SK-MEL-5 (cell line): ENCODE results near the gene C1orf185. TPM values are rescaled to one million over a fixed set of nuclear protein-coding genes. Genes with fewer than 3 reads are reported as not detected.

Experiments
- DNase-seq: peaks from one replicate; pipeline ENCODE4 v3.0.0-alpha.2; 2016; ENCODE audit warnings: low read depth, low spot score
- in situ Hi-C: cut with HindIII; loops from 2 replicates; pipeline ENCODE4 v1.10.0; 2016; ENCODE audit warnings: low sequenced_read_pairs, high pct_unique_total_duplicates, low pct_unique_long_range_greater_than_20kb
- polyA plus RNA-seq, 2 experiments: library from polyadenylated mRNA; depleted of rRNA; stranded (reverse); fragments of >200 nt; gene quantifications; 2 replicates each; pipeline ENCODE4 v1.2.3, GENCODE V29; 2015
- total RNA-seq: library from RNA; depleted of rRNA; stranded (reverse); fragments of >200 nt; shearing (Covaris generic); gene quantifications from 2 replicates; pipeline ENCODE4 v1.2.3, GENCODE V29; 2014; rRNA removed

Gene C1orf185
- not detected in 2 replicates for total RNA-seq
- polyA plus RNA-seq (2015; cell fraction: cytosol; rRNA removed) = not detected in 2 replicates
- polyA plus RNA-seq (2015; cell fraction: nucleus; rRNA removed) = not detected in 2 replicates

DNA sequence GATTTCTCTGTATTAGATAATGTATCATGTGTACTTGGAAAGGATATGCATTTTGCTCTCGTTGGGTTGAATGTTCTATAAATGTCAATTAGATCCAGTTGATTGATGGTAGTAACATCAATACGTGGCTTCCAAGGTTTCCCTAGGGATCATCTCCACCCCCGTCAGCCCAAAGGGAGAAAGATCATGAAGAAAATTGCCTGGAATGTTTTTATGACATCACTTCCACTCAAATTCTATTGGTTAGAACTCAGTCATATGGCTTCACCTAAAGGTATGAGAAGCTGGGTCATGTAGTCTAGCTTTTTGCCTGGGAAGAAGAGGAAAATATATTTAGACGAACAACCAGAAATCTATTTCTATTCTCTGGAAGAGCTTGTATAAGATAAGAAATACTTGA lies at the start of gene C1orf185:
TSS of gene C1orf185 (plus strand) at position 253 of the 400 bp plus-strand sequence. CDS start at position 259, 6 bp downstream.
- in situ Hi-C loops = no loop called here
- peak; percentile 22 for DNase-seq

- in situ Hi-C loops = no loop called here
- peak; percentile 60 for DNase-seq
Measured at GRCh38 chr1:51058858-51059257, 43.2 kb upstream of the C1orf185 start.

DNA sequence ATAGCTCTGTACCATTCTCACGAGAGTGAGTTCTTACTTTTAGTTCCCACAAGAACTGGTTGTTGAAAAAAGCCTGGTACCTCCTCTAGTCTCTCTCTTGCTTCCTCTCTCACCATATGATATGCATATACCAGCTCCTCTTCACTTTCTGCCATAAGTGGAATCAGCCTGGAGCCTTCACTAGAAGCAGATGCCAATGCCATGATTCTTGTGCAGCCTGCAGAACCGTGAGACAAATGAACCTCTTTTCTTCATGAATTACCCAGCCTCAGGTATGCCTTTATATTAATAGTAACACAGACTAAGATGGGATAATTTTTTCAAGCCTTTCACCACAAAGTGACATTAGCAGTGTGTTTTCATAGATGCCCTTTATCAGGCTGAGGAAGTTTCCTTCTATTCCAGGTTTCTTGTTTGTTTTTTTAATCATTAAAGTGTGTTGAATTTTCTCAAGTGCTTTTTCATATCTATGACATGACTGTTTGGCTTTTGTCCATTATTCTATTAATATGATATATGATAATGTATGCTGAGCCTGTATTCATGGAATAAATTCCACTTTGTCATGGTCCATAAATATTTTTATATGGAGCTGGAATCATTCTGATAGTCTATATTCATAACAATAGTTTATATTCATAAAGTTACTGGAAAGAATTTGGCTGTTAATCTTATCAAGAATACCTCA lies 40.7 kb upstream of the C1orf185 start:
- in situ Hi-C loops = no loop called here
- DNase-seq = no peak

DNA sequence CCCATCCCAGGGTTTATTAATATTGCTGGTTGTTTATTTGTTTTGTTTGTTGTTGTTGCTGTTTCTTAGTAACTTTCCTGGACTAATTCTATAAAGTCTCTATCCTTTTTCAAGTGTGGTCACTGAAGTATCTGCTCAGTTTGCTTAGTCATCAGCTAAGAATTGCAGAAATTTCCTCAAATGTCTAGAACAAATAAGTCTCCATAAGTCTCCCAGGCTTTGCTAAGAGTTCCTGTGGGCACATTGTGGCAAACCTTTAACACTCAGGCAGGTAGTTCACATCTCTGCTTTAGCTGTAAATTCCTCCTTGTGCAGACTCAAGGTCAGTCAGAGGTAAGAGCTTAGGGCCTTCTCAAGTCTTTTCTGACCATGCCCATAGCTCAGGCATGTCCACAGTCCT lies 38.9 kb upstream of the C1orf185 start:
- DNase-seq = no peak
- in situ Hi-C loops = no loop called here

DNA sequence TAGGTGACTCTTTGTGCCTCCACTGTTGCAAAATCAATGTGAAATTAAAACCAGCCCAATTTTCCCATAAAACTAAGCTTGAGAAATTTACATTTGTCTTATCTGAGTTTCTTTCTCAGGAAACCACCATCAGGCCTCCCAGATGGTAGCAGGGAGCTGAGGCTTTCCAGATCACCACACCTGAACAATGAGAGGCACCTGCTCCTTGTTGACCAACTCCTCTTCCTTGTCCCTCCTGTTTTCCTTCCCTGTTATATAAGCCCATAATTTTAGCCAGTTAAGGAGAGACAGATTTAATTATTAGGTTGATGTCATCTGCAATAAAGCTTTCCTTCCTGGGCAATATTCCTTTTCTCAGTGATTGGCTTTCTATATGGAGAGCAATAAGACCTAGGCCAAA lies 32.0 kb upstream of the C1orf185 start:
- DNase-seq = no peak
- in situ Hi-C loops = no loop called here

DNA sequence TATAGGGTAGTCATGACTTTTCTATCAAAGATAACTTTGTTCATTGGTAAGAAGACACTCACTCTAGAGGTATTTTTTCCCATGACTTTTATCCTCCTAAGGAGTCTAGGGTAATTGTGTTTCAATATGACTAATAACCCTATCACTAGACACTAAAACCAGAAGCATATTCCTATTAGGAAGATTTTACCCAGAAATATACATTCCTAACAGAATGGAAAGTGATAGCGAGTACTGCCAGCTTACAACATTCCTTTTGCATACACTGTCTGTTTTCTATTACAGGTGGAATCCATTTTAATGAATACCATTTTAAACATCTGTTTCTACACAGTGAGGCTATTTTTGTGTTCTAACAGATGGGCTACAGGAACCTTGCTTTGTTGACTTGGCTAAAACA lies 31.4 kb upstream of the C1orf185 start:
- in situ Hi-C loops = no loop called here
- no peak for DNase-seq

DNA sequence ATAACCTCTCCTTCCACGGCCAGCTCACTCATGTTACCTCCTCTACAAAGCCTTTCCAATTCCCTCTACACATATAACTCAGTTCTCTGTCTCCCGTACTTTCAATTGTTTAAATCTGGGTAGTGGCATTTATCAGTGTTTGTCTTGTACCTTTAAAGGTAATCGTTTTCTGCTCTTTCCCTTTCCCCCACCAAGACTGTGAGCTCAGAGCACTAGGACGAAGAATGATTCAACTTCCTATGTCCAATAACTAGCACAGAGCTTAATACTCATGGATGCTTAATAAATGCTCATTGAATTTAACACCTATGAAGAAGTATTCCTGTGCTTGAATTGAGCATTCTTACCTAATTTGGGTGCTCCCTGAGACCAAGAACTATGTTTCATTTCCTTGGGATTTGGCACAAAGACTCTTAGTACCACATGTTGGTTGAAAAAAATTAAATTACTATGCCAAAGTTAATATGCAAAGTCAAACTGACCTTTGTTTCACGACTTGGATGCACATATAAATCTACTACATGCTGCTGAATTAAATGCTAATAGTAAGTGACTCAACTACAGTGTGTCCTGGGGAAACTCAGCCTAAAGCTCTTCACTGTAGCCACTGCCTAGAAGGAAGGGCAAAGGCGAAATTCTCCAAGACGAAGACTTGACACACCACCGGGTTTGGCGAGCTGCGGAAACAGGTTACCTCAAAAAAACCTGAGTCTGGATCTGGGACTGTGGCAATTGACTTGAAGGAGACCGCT lies 30.6 kb upstream of the C1orf185 start:
- no peak for DNase-seq
- in situ Hi-C loops = no loop called here

- in situ Hi-C loops = no loop called here
- DNase-seq = no peak
Measured at GRCh38 chr1:51072043-51072439, 30.0 kb upstream of the C1orf185 start.

GRCh38 chr1:51072651-51073050 lies 29.4 kb upstream of the C1orf185 start:
- in situ Hi-C loops = no loop called here
- DNase-seq = no peak

GRCh38 chr1:51073456-51073855 lies 28.6 kb upstream of the C1orf185 start:
- no peak for DNase-seq
- in situ Hi-C loops = no loop called here

GRCh38 chr1:51086496-51087271 lies 15.3 kb upstream of the C1orf185 start:
- in situ Hi-C loops = no loop called here
- peak; percentile 13 for DNase-seq

- in situ Hi-C loops = no loop called here
- peak; percentile 36 for DNase-seq
Measured at GRCh38 chr1:51088474-51088873, 13.6 kb upstream of the C1orf185 start.

DNA sequence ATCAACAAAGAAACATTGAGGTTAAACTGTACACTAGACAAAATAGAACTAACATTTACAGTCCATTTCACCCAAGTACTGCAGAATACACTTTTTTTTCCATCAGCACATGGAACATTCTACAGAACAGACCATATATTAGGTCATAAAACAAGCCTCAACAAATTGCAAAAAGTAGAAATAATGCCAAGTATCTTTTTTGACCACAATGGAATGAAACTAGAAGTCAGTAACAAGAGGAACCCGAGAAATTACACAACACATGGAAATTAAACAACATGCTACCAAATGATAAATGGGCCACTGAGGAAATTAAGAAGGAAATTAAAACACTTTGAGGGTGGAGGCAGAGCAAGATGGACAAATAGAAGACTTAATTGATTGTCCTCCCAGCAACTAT lies 8.4 kb upstream of the C1orf185 start:
- in situ Hi-C loops = no loop called here
- DNase-seq = no peak

GRCh38 chr1:51097171-51097570 lies 4.9 kb upstream of the C1orf185 start:
- in situ Hi-C loops = no loop called here
- no peak for DNase-seq

GRCh38 chr1:51100264-51100880 lies 1.7 kb upstream of the C1orf185 start:
- no peak for DNase-seq
- in situ Hi-C loops = no loop called here

GRCh38 chr1:51114137-51114536 lies 12.1 kb downstream of the C1orf185 start:
- in situ Hi-C loops = no loop called here
- DNase-seq = no peak

DNA sequence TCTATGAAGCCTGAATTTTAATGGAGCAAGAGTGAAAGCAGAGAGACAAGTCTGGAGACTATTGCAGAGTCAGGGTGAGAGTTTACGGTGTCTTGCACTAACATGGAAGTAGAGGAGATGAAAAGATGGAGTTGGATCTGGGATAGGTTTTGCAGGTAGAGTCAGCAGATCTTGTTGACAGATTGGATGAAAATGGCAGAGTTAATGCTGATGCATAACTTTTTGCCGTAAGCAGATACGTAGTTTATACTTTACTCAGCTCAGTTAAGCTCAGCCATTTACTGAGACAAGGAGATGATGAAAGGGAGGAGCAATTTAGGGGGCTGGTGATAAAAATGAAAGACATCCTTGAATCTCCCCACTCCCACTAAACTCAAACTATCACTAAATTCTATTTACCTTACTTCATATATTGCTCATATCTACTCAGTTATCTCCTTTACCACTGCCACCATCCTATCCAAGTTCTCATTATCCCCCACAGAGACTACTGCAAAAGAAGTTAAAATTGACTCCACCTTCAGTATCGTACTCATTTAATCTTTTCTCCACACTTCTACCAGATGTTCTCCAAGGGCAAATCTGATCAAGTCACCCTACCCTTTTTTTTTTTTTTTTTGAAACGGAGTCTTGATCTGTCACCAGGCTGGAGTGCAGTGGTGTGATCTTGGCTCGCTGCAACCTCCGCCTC lies 13.8 kb downstream of the C1orf185 start:
- in situ Hi-C loops = no loop called here
- DNase-seq = no peak
